Measurements from ENCODE around the gene EXOSC10. TPM values are rescaled to one million over a fixed set of nuclear protein-coding genes. Genes with fewer than 3 reads are reported as not detected.

Gene EXOSC10
- total and polyA plus RNA-seq, 2 of the 13 experiments (the other 11 are each of a cell fraction or from before 2014, with no cell fraction given): 48.4 to 67.6 TPM

GRCh38 chr1:11046625-11047365, 52.9 kb downstream of the EXOSC10 start, which contains the start of gene MASP2 (continued):
- TF ChIP-seq TOPORS (CRISPR knock-in tag; IDR thresholded peaks at IDR 0.05) (no peak), ZNF567 (CRISPR knock-in tag; IDR thresholded peaks at IDR 0.05; ENCODE audit: borderline replicate concordance) (peak; percentile 44; the same call in 1 of the 2 replicates), NFKBIZ (CRISPR knock-in tag; IDR thresholded peaks at IDR 0.05) (no peak), HDAC2 (CRISPR knock-in tag; IDR thresholded peaks at IDR 0.05) (no peak; the same call in 1 of the 2 replicates), ZNF678 (CRISPR knock-in tag; IDR thresholded peaks at IDR 0.05) (0 out of 2 replicates have a peak, but pooled peaks have one; percentile 44), SPEN (CRISPR knock-in tag; IDR thresholded peaks at IDR 0.05; ENCODE audit: low read depth) (peak; percentile 75), ZNF232 (CRISPR knock-in tag; IDR thresholded peaks at IDR 0.05; ENCODE audit: borderline replicate concordance) (peak; percentile 54; the same call in 1 of the 2 replicates), TFE3 (CRISPR knock-in tag; IDR thresholded peaks at IDR 0.05) (no peak), HCFC1 (IDR thresholded peaks at IDR 0.05; ENCODE audit: low read depth, low read length) (no peak), ZNF546 (CRISPR knock-in tag; conservative IDR thresholded peaks at IDR 0.05) (no peak), ZBTB25 (CRISPR knock-in tag; IDR thresholded peaks at IDR 0.05) (no peak), GABPB1 (CRISPR knock-in tag; IDR thresholded peaks at IDR 0.05) (no peak; the same call in 1 of the 2 replicates), ZMYM3 (CRISPR knock-in tag; IDR thresholded peaks at IDR 0.05) (no peak), TAF15 (IDR thresholded peaks at IDR 0.05; ENCODE audit: low read depth, low read length, poor library complexity, severe bottlenecking) (no peak), ZBTB34 (CRISPR knock-in tag; IDR thresholded peaks at IDR 0.05) (no peak)
- TF ChIP-seq, protein P1, sequence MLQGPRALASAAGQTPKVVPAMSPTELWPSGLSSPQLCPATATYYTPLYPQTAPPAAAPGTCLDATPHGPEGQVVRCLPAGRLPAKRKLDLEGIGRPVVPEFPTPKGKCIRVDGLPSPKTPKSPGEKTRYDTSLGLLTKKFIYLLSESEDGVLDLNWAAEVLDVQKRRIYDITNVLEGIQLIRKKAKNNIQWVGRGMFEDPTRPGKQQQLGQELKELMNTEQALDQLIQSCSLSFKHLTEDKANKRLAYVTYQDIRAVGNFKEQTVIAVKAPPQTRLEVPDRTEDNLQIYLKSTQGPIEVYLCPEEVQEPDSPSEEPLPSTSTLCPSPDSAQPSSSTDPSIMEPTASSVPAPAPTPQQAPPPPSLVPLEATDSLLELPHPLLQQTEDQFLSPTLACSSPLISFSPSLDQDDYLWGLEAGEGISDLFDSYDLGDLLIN (CRISPR knock-in tag; IDR thresholded peaks at IDR 0.05; ENCODE audit: borderline replicate concordance): no peak
- TF ChIP-seq, protein P2, sequence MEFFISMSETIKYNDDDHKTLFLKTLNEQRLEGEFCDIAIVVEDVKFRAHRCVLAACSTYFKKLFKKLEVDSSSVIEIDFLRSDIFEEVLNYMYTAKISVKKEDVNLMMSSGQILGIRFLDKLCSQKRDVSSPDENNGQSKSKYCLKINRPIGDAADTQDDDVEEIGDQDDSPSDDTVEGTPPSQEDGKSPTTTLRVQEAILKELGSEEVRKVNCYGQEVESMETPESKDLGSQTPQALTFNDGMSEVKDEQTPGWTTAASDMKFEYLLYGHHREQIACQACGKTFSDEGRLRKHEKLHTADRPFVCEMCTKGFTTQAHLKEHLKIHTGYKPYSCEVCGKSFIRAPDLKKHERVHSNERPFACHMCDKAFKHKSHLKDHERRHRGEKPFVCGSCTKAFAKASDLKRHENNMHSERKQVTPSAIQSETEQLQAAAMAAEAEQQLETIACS (CRISPR knock-in tag; IDR thresholded peaks at IDR 0.05): no peak
- TF ChIP-seq, protein P3, sequence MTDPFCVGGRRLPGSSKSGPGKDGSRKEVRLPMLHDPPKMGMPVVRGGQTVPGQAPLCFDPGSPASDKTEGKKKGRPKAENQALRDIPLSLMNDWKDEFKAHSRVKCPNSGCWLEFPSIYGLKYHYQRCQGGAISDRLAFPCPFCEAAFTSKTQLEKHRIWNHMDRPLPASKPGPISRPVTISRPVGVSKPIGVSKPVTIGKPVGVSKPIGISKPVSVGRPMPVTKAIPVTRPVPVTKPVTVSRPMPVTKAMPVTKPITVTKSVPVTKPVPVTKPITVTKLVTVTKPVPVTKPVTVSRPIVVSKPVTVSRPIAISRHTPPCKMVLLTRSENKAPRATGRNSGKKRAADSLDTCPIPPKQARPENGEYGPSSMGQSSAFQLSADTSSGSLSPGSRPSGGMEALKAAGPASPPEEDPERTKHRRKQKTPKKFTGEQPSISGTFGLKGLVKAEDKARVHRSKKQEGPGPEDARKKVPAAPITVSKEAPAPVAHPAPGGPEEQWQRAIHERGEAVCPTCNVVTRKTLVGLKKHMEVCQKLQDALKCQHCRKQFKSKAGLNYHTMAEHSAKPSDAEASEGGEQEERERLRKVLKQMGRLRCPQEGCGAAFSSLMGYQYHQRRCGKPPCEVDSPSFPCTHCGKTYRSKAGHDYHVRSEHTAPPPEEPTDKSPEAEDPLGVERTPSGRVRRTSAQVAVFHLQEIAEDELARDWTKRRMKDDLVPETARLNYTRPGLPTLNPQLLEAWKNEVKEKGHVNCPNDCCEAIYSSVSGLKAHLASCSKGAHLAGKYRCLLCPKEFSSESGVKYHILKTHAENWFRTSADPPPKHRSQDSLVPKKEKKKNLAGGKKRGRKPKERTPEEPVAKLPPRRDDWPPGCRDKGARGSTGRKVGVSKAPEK (CRISPR knock-in tag; IDR thresholded peaks at IDR 0.05; ENCODE audit: borderline replicate concordance): no peak

All from HepG2 (cell line).